Activated CD4-positive, CD25-positive, alpha-beta regulatory T cell (primary cell): ENCODE results near the gene AHCYL1.

Source experiments
- DNase-seq, 4 experiments: peaks; one replicate each; lab custom pipeline; 2025; lab: John Stamatoyannopoulos, UW

The AHCYL1 gene

DNA sequence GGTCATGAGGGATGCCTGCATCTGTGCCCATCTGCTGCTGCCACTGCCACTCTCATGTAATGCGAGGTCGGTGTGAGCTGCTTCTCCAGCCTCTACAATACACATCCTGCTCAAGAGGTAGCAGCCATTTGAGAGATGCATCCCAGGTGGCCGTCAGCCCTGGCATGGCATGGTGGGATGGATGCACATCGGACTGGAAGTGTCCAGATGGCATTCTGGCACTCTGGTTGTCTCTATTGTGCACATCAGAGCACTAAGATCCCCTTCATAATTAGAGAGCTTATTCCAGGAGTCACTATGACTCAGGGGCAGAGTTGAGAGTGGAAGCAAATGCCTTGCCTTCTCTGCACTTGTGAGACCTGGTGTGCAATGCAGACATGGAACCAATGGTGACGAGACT is 53.7 kb downstream of the AHCYL1 start:
- no peak for DNase-seq

DNA sequence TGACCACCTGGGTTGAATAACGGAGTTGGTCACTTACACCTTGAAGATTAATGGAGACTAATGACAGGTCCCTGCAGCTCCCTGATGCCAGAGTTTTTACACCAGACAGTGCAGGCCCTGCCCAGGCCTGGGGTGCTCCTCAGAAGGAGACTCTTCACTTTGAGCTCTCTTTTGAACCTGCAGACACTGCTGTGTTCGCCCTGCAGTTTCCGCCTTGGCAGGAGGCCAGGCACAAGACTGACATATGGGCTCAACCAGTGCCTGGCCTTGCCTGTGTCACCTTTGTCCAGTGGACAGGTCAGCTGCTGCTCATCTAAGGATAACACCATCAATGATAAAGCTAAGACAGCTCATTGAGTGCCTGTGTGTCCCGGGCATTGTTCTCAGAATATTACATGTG is 55.1 kb downstream of the AHCYL1 start:
- DNase-seq: no peak

GRCh38 chr1:110040548-110040947 is 56.0 kb downstream of the AHCYL1 start:
- DNase-seq: no peak

DNA sequence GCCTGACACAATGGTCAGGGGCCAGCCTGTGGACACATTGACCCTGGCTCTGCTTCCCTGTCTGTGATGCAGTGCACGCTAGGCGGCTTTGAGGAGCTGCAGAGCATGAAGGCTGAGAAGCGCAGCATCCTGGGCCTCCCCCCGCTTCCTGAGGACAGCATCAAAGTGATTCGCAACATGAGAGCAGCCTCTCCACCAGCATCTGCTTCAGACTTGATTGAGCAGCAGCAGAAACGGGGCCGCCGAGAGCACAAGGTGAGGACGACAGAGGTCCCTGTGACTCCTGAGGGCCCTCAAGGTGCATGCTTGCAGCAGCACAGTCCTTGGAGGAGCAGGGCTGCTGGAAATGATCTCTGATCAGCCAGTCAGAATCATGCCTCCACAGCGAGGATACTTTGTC is 58.5 kb downstream of the AHCYL1 start:
- no peak for DNase-seq

GRCh38 chr1:110047463-110047862 is 62.9 kb downstream of the AHCYL1 start:
- no peak for DNase-seq

GRCh38 chr1:110048240-110048639 is 63.7 kb downstream of the AHCYL1 start:
- DNase-seq: no peak

DNA sequence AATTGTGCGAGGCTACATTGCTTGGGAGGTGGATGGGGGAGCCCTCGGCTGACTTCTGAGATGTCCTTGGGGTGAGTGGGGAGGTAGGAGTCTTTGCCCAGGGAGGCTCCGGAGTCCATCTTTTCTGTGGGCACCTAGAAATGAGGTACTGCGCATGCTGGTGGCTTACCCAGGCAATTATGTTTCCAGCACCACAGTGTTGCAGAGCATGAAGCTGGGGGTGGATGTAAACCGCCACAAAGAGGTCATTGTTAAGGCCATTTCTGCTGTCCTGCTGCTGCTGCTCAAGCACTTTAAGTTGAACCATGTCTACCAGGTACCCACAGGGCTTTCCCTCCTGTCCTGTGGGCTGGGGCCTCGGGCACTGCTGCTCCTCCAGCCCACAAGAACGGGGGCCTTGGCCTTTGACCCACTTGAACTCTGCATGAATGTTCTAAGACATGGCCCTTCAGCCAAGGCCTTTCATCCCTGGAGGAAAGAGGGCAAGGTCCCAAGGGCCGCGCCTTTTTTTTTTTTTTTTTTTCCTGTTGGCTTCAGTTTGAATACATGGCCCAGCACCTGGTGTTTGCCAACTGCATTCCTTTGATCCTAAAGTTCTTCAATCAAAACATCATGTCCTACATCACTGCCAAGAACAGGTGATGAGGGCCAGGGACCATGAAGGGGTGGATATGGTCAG is 64.5 kb downstream of the AHCYL1 start:
- DNase-seq: no peak

DNA sequence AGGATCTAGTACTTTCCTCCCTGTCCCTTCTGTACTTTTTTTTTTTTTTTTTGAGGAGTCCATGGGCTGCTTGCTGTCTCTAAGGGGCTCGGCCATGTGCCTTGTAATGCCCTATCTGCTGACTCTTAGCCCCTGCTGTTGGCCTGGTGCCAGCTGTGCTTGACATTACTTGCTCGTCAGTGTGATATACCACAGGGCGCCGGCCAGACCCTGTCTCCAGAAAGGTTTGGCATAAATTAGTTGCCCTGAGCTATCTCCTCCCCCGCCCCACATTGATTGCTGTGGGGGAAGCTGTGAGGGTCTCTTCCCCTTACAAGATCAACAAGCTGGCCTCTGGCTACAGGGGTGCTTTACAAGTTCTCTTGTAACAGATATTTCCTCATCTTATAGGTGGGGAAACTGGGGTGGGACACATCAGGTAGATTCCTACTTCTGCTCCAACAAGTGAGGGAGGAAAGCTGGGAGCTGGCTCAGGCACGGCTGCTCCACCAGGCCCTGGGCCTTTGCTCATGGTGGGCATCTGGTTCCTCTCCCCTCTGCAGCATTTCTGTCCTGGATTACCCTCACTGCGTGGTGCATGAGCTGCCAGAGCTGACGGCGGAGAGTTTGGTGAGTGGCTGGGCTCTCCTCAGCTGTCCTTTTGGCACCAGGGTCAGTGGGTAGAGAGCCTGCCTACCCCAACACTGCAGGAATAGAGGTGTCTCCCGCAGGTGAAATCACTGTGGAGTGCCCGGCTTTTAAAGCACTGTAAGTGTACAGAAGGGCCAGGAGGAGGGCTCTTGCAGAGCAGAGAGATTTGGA is 65.4 kb downstream of the AHCYL1 start:
- DNase-seq: no peak

- DNase-seq: no peak
These were observed 66.2 kb downstream of the AHCYL1 start for GRCh38 chr1:110050602-110051261.

GRCh38 chr1:110051262-110051648 is 66.7 kb downstream of the AHCYL1 start:
- DNase-seq: no peak

DNA sequence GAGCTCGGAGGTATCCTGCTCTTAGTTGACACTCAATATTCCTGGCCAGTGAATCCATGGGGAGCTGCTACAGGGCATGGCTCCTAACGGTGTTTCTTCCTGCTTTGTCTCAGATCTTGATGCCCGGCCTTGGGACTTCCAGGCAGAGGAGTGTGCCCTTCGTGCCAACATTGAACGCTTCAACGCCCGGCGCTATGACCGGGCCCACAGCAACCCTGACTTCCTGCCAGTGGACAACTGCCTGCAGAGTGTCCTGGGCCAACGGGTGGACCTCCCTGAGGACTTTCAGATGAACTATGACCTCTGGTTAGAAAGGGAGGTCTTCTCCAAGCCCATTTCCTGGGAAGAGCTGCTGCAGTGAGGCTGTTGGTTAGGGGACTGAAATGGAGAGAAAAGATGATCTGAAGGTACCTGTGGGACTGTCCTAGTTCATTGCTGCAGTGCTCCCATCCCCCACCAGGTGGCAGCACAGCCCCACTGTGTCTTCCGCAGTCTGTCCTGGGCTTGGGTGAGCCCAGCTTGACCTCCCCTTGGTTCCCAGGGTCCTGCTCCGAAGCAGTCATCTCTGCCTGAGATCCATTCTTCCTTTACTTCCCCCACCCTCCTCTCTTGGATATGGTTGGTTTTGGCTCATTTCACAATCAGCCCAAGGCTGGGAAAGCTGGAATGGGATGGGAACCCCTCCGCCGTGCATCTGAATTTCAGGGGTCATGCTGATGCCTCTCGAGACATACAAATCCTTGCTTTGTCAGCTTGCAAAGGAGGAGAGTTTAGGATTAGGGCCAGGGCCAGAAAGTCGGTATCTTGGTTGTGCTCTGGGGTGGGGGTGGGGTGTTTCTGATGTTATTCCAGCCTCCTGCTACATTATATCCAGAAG is 69.2 kb downstream of the AHCYL1 start:
- peak; percentile 30 to 70 (median 54) for DNase-seq

DNA sequence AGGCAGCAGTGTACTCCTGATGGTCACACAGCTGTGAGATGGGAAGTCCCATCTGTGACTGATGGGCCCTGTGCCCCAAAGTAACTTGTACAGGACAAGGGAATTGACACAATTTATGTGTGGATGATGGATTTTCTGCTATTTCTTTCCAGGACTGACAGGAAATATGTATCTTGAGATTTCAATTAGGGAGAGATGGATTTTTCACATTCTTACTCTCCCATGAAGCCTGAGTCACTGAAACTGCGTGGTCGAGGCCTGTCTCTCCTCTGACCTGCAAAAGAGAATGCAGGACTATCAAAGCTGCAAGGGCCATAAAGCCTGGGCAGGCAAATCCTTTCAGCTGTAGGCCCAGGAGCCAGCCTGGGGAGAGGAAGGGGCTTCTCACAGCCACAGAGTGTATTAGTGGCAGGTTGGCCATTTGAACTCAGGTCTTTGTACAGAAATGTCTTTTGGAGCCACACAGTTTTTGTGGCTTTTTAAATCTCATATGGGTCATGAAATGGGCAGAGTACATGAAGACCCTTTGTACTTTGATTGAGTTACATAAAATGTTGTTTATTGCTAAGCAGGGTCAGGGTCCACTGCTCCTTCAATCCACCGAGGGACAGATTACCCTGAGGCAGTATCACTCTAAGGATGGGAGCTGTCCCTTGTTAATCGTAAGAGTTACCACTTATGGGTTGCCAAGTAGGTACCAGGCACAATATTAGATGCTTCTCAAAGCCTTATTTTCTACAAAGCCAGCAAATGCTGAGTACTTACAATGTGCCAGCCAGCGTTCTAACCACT is 71.1 kb downstream of the AHCYL1 start:
- DNase-seq: no peak

GRCh38 chr1:110056285-110056683 is 71.7 kb downstream of the AHCYL1 start:
- no peak for DNase-seq

DNA sequence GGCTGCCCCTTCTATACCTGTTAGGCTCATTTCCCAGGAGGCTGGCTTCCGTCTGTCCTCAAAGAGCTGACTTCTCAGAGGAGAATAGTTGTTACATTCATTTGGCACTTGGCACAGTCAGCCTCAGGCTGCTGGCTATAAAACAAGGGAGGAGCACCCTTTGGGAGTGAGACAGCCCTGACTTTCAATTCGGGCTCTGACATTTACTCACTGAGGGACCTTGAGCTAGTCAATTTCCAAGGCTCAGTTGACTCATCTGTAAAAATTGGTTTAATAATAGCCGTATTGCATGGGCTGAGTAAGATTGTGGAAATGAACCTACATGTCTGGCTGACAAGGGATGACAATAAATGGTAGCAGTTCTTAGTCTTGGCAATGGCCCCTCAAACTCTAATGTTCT is 72.2 kb downstream of the AHCYL1 start:
- DNase-seq: no peak

DNA sequence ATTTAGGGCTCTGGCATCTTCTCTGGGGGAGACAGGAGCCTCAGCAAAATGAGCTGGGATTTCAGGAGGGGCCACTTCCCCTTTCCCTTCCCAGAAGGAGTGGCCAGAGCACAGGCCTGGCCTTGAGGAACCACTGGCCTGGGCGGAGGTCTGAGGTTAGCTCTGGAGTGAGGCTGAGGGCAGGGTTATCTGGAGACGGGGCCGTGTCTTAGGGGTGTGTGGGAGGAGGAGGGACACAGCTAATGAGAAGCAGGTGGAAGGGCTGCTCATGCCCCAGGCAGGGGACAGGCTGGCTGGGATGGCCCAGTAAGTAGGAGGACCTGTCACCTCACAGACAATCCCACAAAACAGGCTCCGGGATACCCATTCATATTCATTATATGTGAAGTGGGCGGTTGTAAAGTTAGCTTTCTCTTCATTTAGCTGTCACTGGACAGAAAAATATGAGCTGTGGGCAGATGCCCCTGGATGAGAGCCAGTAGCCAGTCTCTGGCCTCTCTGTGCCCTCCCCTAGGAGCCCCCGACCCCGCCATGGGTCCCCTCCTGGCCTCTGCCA is 73.5 kb downstream of the AHCYL1 start:
- no peak for DNase-seq

DNA sequence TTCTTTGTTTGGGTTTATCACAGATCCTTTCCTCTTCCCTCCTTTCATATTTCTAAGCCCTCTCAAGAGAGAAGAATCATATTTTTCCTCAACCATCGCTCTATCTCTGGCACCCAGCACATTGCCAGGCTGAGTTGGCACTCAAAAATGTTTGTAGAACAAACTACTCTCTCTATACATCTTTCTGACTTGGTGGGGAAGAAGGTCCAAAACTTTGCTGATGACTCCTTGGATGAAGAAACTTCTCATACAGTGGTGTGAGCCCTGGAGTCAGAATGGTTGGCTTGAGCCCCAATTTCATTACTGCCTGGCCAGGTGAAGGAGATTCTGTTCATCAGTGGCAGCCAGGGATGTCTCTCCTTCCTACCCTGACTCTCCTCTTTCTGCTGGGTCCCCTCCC is 74.0 kb downstream of the AHCYL1 start:
- no peak for DNase-seq

DNA sequence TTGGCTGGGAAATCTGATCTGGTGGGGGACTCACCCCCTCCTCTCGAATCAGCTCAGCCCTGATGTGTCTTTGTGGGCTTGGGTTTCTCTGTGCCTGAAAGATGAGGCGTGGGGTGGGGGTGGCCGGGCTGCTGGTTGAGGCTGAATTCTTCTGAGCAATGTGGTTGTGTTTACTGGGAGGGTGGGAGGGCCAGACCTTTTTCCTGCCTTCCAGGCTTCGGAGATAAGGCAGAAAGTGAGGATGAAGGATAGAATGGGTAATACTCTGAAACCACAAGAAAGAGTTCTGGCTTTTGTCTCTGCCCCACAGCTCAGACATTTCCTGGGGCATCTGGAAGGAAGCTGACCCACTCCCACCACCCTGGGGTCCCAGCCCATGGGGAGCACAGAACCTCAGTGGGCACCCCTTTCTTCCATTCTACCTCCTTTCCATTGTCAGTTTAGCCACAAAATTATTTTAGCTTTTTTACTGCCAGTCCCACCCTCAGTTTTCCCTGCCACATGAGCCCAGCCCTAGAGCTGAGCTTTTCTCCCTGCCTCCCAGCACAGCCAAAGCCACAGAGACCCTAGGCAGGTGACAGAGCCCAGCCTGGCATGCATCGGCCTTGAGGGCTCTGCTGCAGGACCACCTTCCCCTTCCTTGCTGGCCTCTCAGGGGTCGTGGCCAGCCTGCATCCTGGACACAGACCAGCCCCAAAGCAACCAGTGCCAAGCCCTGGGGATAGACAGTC is 74.7 kb downstream of the AHCYL1 start:
- no peak for DNase-seq

DNA sequence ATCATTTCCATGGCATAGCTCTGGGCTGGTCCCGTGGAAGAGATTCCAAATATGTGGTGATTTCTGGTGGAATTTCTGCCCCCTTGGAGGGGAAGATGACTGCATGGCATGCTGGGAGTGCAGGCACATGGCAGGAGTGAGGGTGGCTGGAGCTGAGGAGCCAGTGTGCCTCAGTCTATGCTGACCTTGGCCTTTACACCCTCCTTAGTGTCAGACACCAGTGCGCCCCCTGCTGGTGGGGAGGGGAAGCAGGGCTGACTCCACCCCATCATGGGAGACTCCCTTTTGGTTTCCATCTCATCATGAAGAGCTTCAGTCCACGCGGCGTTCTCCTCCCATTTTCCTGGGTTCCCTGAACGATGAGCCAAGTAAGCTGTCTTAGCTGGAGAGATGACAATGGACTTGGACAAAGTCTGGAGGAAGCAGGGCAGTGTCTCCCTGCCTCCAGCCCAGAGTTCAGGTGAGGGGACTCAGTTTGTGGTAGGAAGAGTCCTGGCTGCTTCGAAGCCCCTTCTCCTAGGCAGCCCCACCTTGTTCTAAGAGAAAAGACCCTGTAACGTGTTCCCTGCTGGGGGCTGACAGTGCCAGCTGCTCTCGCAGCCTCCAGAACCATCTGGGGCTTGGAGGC is 75.6 kb downstream of the AHCYL1 start:
- DNase-seq: peak; percentile 36 to 70 (median 56)

DNA sequence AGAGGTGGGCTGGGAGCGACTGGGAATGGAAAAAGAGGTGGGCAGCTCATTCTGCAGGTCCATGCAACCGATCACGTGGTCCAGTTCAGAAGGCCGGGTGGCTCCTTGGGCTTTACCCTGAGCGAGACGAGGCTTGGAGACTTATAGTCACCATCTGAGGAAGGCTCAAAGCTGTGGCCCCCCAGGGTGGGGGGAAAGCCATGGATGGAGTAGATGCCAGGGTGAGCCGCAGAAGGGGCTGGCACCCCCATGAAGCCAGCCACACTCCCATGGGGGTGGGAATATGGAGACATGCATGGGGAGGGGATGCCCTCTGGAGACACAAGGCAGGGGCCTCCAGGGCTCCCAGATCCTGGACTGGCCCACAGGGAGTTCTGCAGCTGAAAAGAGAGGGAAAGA is 76.1 kb downstream of the AHCYL1 start:
- no peak for DNase-seq

DNA sequence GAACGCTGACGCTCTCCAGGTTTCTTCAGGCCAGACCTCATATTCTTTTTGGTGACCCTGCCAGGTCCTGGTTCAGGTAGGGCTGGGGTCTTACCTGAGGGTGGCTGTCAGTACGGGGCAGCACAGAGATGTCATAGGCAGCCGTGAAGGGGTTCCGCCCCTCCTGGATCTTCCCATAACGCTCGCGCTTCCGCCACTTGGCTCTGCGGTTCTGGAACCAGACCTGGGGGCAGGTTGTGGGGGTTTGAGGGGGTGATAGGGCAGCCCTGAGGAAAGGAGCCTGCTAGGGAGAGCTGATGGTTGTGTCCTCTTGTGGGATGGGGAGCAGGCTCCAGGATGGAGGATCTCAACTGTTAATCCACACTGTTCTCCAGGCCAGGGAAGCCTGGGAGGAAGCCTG is 76.8 kb downstream of the AHCYL1 start:
- no peak for DNase-seq
